Measurements from ENCODE around the gene CMTM8.

The CMTM8 gene

DNA sequence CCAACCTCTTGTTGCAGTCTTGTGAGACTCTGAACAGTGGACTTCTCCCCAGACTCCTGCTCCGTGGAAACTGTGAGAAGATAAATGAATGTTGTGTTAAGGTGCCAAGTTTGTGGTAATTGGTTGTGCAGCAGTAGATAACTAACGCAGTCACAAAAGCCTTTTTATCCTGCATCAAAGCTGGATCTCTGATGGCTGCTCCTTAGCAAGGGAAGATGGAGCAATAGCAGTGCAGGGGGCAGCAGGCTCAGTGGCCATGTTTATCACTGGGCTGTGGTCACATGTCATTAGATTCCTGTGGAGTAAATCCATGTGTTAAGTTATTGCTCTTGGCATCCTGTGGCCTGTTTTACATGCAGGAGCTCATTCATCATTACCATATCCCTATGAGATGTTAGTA, 166.7 kb downstream of the CMTM8 start:
- no peaks in the 10 kb centered on the region for H3K36me3 ChIP-seq (ENCODE audit: control insufficient read depth in 1 of 2, insufficient read depth in 2 of 2, low read length in 2 of 2)
- WGBS (ENCODE audit: extremely low coverage, insufficient coverage, insufficient read length) = no CpG with 5 or more reads among the region's 2 CpGs
- no peak for DNase-seq
- H3K79me2 ChIP-seq (ENCODE audit: control insufficient read depth, insufficient read depth, low read length, poor library complexity) = peaks cover 2% of the 10 kb centered on the region
- H4K12ac ChIP-seq (ENCODE audit: low read depth, low read length) = no peak overlapping the region
- H3K27ac ChIP-seq (ENCODE audit: low read depth, low read length) = no peak overlapping the region
- H3K9me3 ChIP-seq (ENCODE audit: insufficient read depth, low read depth, low read length) = no peaks in the 10 kb centered on the region
- no peak overlapping the region for H4K91ac ChIP-seq (ENCODE audit: low read depth, low read length)
- H2BK12ac ChIP-seq (ENCODE audit: low read length) = no peak overlapping the region
- no peak overlapping the region for H2AK5ac ChIP-seq (ENCODE audit: low read length)
- H2BK120ac ChIP-seq (ENCODE audit: insufficient read depth, low read length, poor library complexity) = no peak overlapping the region
- H3K4me1 ChIP-seq (ENCODE audit: control insufficient read depth in 1 of 2, insufficient read depth in 2 of 2, low read length in 2 of 2) = peaks cover 2 to 3% of the 10 kb centered on the region in 2 experiments
- H3K4me2 ChIP-seq (ENCODE audit: low read length) = no peak overlapping the region
- no peak overlapping the region for H2AFZ ChIP-seq (ENCODE audit: insufficient read depth, low read length, poor library complexity)
- no peak overlapping the region for H3K14ac ChIP-seq (ENCODE audit: low read length)
- H3K4ac ChIP-seq (ENCODE audit: low read depth, low read length) = no peak overlapping the region
- H3K27me3 ChIP-seq (ENCODE audit: insufficient read depth, low read length) = no peaks in the 10 kb centered on the region
- H3K18ac ChIP-seq (ENCODE audit: low read length) = no peak overlapping the region
- peaks cover 10% of the 10 kb centered on the region for H3K79me1 ChIP-seq (ENCODE audit: low read length)
- H3K4me3 ChIP-seq (ENCODE audit: low read depth, low read length) = no peak overlapping the region
- no peak overlapping the region for H4K8ac ChIP-seq (ENCODE audit: low read depth, low read length)
- no peak overlapping the region for H3K9ac ChIP-seq (ENCODE audit: low read length)
- H2BK5ac ChIP-seq (ENCODE audit: low read depth, low read length, poor library complexity) = no peak overlapping the region
- no peak overlapping the region for H3K23ac ChIP-seq (ENCODE audit: low read length)

- H3K36me3 ChIP-seq (ENCODE audit: control insufficient read depth in 1 of 2, insufficient read depth in 2 of 2, low read length in 2 of 2) = no peaks in the 10 kb centered on the region
- no peak overlapping the region for H3K9ac ChIP-seq (ENCODE audit: low read length)
- H2BK120ac ChIP-seq (ENCODE audit: insufficient read depth, low read length, poor library complexity) = no peak overlapping the region
- no CpG with 5 or more reads among the region's 7 CpGs for WGBS (ENCODE audit: extremely low coverage, insufficient coverage, insufficient read length)
- peaks cover 10% of the 10 kb centered on the region for H3K79me1 ChIP-seq (ENCODE audit: low read length)
- H3K23ac ChIP-seq (ENCODE audit: low read length) = no peak overlapping the region
- H3K4me2 ChIP-seq (ENCODE audit: low read length) = no peak overlapping the region
- H3K4me1 ChIP-seq (ENCODE audit: control insufficient read depth in 1 of 2, insufficient read depth in 2 of 2, low read length in 2 of 2) = peaks cover 6 to 8% of the 10 kb centered on the region in 2 experiments
- no peak overlapping the region for H3K14ac ChIP-seq (ENCODE audit: low read length)
- H4K12ac ChIP-seq (ENCODE audit: low read depth, low read length) = no peak overlapping the region
- no peaks in the 10 kb centered on the region for H3K9me3 ChIP-seq (ENCODE audit: insufficient read depth, low read depth, low read length)
- peak; percentile 23 to 66 for DNase-seq
- H4K91ac ChIP-seq (ENCODE audit: low read depth, low read length) = no peak overlapping the region
- H2BK12ac ChIP-seq (ENCODE audit: low read length) = no peak overlapping the region
- no peak overlapping the region for H3K18ac ChIP-seq (ENCODE audit: low read length)
- no peak overlapping the region for H3K4me3 ChIP-seq (ENCODE audit: low read depth, low read length)
- H3K27me3 ChIP-seq (ENCODE audit: insufficient read depth, low read length) = no peaks in the 10 kb centered on the region
- peaks cover 2% of the 10 kb centered on the region for H3K79me2 ChIP-seq (ENCODE audit: control insufficient read depth, insufficient read depth, low read length, poor library complexity)
- no peak overlapping the region for H2BK5ac ChIP-seq (ENCODE audit: low read depth, low read length, poor library complexity)
- no peak overlapping the region for H3K4ac ChIP-seq (ENCODE audit: low read depth, low read length)
- no peak overlapping the region for H3K27ac ChIP-seq (ENCODE audit: low read depth, low read length)
- no peak overlapping the region for H2AK5ac ChIP-seq (ENCODE audit: low read length)
- no peak overlapping the region for H2AFZ ChIP-seq (ENCODE audit: insufficient read depth, low read length, poor library complexity)
- H4K8ac ChIP-seq (ENCODE audit: low read depth, low read length) = no peak overlapping the region
These were observed 167.3 kb downstream of the CMTM8 start for GRCh38 chr3:32405711-32406323.

DNA sequence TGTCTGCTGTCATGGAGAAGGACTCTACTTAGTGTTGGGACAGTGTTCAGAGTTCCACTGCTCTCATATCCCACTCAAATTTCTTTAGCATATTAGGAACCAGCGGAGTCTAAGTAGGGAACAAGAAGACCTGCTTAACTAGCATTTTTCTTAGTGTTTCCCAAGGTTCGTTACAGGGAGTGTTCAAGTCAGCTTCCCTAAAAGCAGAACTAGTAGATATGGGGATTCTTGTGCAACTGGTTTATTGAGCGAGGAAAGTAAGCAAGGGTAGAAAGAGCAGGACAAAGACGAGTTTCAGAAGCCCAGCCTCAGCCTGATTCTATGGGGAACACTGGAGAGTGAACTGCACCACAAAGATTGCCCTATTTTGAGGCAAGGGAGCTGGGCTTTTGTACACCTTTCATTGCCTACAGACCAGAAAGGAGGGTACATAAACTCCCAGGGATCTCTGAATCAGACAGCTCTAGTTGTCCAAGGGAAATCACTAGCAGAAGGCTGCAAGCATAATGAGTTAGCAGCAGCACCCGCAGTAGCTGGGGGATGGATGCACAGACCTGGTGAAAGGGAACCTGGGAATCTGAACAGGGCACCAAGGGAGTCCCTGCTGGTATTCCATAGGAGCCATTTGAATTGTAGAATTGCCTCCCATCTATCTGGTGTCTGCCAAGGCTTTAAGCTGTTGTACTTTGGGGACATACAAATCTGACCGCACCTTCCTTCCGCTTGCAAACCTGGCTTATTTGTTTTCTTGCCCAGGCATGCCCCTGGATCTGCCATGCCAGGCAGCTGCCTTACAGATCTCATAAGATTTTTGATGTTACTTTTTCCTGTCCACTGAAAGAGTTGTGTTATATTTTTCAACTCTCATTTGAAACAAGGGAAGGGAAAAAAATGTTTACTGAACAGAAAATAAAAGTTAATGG, 168.3 kb downstream of the CMTM8 start:
- Histone ChIP-seq H3K79me2 (ENCODE audit: control insufficient read depth, insufficient read depth, low read length, poor library complexity) (no peaks in the 10 kb centered on the region), H2AFZ (ENCODE audit: insufficient read depth, low read length, poor library complexity) (no peak overlapping the region), H3K36me3 (ENCODE audit: control insufficient read depth in 1 of 2, insufficient read depth in 2 of 2, low read length in 2 of 2) (no peaks in the 10 kb centered on the region), H3K4ac (ENCODE audit: low read depth, low read length) (no peak overlapping the region), H2BK12ac (ENCODE audit: low read length) (no peak overlapping the region), H2BK5ac (ENCODE audit: low read depth, low read length, poor library complexity) (no peak overlapping the region), H3K4me1 (ENCODE audit: control insufficient read depth in 1 of 2, insufficient read depth in 2 of 2, low read length in 2 of 2) (peaks cover 4 to 9% of the 10 kb centered on the region in 2 experiments), H3K23ac (ENCODE audit: low read length) (no peak overlapping the region), H4K8ac (ENCODE audit: low read depth, low read length) (no peak overlapping the region), H2AK5ac (ENCODE audit: low read length) (no peak overlapping the region), H3K79me1 (ENCODE audit: low read length) (peaks cover 4% of the 10 kb centered on the region), H3K18ac (ENCODE audit: low read length) (no peak overlapping the region), H4K12ac (ENCODE audit: low read depth, low read length) (no peak overlapping the region), H4K91ac (ENCODE audit: low read depth, low read length) (no peak overlapping the region), H3K9ac (ENCODE audit: low read length) (no peak overlapping the region), H3K27me3 (ENCODE audit: insufficient read depth, low read length) (no peaks in the 10 kb centered on the region), H3K9me3 (ENCODE audit: insufficient read depth, low read depth, low read length) (no peaks in the 10 kb centered on the region), H3K14ac (ENCODE audit: low read length) (no peak overlapping the region), H2BK120ac (ENCODE audit: insufficient read depth, low read length, poor library complexity) (no peak overlapping the region), H3K27ac (ENCODE audit: low read depth, low read length) (no peak overlapping the region), H3K4me3 (ENCODE audit: low read depth, low read length) (no peak overlapping the region), H3K4me2 (ENCODE audit: low read length) (no peak overlapping the region)
- no CpG with 5 or more reads among the region's 7 CpGs for WGBS (ENCODE audit: extremely low coverage, insufficient coverage, insufficient read length)
- DNase-seq = peak in 1 of 2 donors; percentile 12

- no peak overlapping the region for H3K9ac ChIP-seq (ENCODE audit: low read length)
- H3K18ac ChIP-seq (ENCODE audit: low read length) = no peak overlapping the region
- H2BK120ac ChIP-seq (ENCODE audit: insufficient read depth, low read length, poor library complexity) = no peak overlapping the region
- H4K8ac ChIP-seq (ENCODE audit: low read depth, low read length) = no peak overlapping the region
- H4K12ac ChIP-seq (ENCODE audit: low read depth, low read length) = no peak overlapping the region
- H3K4ac ChIP-seq (ENCODE audit: low read depth, low read length) = no peak overlapping the region
- H2AK5ac ChIP-seq (ENCODE audit: low read length) = no peak overlapping the region
- no peak overlapping the region for H2BK5ac ChIP-seq (ENCODE audit: low read depth, low read length, poor library complexity)
- H3K27me3 ChIP-seq (ENCODE audit: insufficient read depth, low read length) = no peaks in the 10 kb centered on the region
- no peak overlapping the region for H4K91ac ChIP-seq (ENCODE audit: low read depth, low read length)
- H3K4me3 ChIP-seq (ENCODE audit: low read depth, low read length) = no peak overlapping the region
- H2BK12ac ChIP-seq (ENCODE audit: low read length) = no peak overlapping the region
- no peak overlapping the region for H2AFZ ChIP-seq (ENCODE audit: insufficient read depth, low read length, poor library complexity)
- WGBS (ENCODE audit: extremely low coverage, insufficient coverage, insufficient read length) = no CpG with 5 or more reads among the region's 10 CpGs
- H3K79me1 ChIP-seq (ENCODE audit: low read length) = no peaks in the 10 kb centered on the region
- no peaks in the 10 kb centered on the region for H3K36me3 ChIP-seq (ENCODE audit: control insufficient read depth in 1 of 2, insufficient read depth in 2 of 2, low read length in 2 of 2)
- no peak overlapping the region for H3K27ac ChIP-seq (ENCODE audit: low read depth, low read length)
- H3K23ac ChIP-seq (ENCODE audit: low read length) = no peak overlapping the region
- peaks cover 2% of the 10 kb centered on the region for H3K79me2 ChIP-seq (ENCODE audit: control insufficient read depth, insufficient read depth, low read length, poor library complexity)
- peak; percentile 22 to 34 for DNase-seq
- no peak overlapping the region for H3K14ac ChIP-seq (ENCODE audit: low read length)
- no peak overlapping the region for H3K4me2 ChIP-seq (ENCODE audit: low read length)
- H3K9me3 ChIP-seq (ENCODE audit: insufficient read depth, low read depth, low read length) = no peaks in the 10 kb centered on the region
- peaks cover 4 to 9% of the 10 kb centered on the region in 2 experiments for H3K4me1 ChIP-seq (ENCODE audit: control insufficient read depth in 1 of 2, insufficient read depth in 2 of 2, low read length in 2 of 2)
These were observed 172.1 kb downstream of the CMTM8 start for GRCh38 chr3:32410367-32411246.

All from trophoblast cell (in vitro differentiated cells and primary cell).